HFFc6 (cell line): ENCODE measurements around the gene SPRY4. TPM values are rescaled to one million over a fixed set of nuclear protein-coding genes. Genes with fewer than 3 reads are reported as not detected.

Experiments used
- DNase-seq: peaks from one replicate; pipeline ENCODE4 v3.0.0-alpha.2; 2018
- H3K27ac Mint-ChIP-seq: 2 replicates; pipeline ENCODE4 v1.8.0; 2020; ENCODE audit warnings: mild to moderate bottlenecking, mixed read lengths
- H3K27me3 Mint-ChIP-seq: 2 replicates; pipeline ENCODE4 v1.8.0; 2021; ENCODE audit warnings: mild to moderate bottlenecking, moderate library complexity, mixed read lengths; ENCODE audit not compliant: insufficient read depth
- H3K36me3 Mint-ChIP-seq: 2 replicates; pipeline ENCODE4 v1.8.0; 2021; ENCODE audit warnings: low read depth, mixed read lengths
- H3K4me1 Mint-ChIP-seq: 2 replicates; pipeline ENCODE4 v1.8.0; 2020; ENCODE audit warnings: low read depth, mixed read lengths
- H3K4me3 Mint-ChIP-seq: 2 replicates; pipeline ENCODE4 v1.8.0; 2020; ENCODE audit warnings: mild to moderate bottlenecking, moderate library complexity, mixed read lengths
- H3K9me3 Mint-ChIP-seq: 2 replicates; pipeline ENCODE4 v1.8.0; 2020; ENCODE audit warnings: mild to moderate bottlenecking, mixed read lengths
- total RNA-seq, 6 experiments: library from RNA; stranded (reverse); fragmentation: NEBNext Ultra II Directional; extraction: Animal tissue kit (Norgen Biotek cat#: 25700); gene quantifications; 2 replicates in 1 of 6; 3 replicates in 5 of 6; pipeline ENCODE4 v1.2.3, GENCODE V29; 2021
- TF ChIP-seq, protein P1 (sequence below): fragments of 200-600 bp; sonication (generic); IDR thresholded peaks from 2 replicates; pipeline ENCODE4 v1.5.0; 2021; ENCODE audit warnings: antibody characterized with exemption, mild to moderate bottlenecking

Gene SPRY4
- total RNA-seq, 6 experiments from 2014 or later, result 26.1 to 28.9 (median 27.8) TPM

DNA sequence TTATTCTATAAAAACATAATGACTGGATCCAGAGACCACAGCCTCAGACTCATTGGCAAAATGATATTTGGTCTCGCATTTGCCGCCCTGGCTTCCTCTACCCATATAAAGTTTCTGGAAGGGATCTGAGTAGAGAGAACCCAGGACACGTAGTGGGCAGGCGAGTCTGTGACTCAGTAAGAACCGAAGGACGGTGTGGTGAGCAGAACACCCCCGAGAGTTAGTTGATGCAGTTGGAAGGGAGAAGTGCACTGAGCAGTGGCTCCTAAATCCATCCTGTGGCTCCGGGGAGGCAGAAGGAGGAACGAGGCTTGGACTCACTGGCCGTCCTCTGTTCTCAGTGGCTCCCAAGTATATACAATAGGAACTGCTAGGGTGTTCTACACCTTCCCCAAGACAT, 11.5 kb downstream of the SPRY4 start:
- peaks cover 79% of the 10 kb centered on the region for H3K4me1 Mint-ChIP-seq
- peaks cover 60% of the 10 kb centered on the region for H3K36me3 Mint-ChIP-seq
- peaks cover 4% of the 10 kb centered on the region; the same call in 1 of the 2 replicates for H3K27me3 Mint-ChIP-seq

DNA sequence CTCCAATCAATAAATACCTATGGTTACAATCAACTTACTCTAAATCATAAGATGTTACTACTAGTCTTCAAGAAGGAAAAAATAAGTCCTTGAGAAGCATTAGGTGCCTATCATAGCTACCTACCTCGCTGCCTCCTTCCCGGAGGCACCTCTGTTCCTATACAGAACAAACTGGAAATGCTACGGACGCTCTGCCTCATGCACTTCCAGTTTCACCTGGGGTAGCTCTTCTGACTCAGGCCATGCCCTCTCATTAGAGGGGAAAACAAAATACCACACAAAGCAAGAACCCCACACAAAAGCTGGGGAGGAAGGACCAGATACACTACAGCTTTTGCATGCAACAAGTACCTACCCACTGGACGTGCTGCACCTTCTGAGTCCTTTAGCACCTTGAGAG, 12.4 kb downstream of the SPRY4 start:
- Mint-ChIP-seq H3K27ac (no peak overlapping the region; the same call in 1 of the 2 replicates), H3K36me3 (peaks cover 61% of the 10 kb centered on the region), H3K4me3 (no peak overlapping the region), H3K27me3 (peaks cover 4% of the 10 kb centered on the region; the same call in 1 of the 2 replicates), H3K9me3 (no peaks in the 10 kb centered on the region), H3K4me1 (peaks cover 78% of the 10 kb centered on the region)
- DNase-seq, result no peak
- TF ChIP-seq, protein P1, sequence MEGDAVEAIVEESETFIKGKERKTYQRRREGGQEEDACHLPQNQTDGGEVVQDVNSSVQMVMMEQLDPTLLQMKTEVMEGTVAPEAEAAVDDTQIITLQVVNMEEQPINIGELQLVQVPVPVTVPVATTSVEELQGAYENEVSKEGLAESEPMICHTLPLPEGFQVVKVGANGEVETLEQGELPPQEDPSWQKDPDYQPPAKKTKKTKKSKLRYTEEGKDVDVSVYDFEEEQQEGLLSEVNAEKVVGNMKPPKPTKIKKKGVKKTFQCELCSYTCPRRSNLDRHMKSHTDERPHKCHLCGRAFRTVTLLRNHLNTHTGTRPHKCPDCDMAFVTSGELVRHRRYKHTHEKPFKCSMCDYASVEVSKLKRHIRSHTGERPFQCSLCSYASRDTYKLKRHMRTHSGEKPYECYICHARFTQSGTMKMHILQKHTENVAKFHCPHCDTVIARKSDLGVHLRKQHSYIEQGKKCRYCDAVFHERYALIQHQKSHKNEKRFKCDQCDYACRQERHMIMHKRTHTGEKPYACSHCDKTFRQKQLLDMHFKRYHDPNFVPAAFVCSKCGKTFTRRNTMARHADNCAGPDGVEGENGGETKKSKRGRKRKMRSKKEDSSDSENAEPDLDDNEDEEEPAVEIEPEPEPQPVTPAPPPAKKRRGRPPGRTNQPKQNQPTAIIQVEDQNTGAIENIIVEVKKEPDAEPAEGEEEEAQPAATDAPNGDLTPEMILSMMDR, result no peak

More for the DNA sequence above, 11.5 kb downstream of the SPRY4 start:
- Mint-ChIP-seq H3K9me3 (no peaks in the 10 kb centered on the region), H3K27ac (peak overlapping the region; percentile 43; the same call in 1 of the 2 replicates), H3K4me3 (no peak overlapping the region)
- TF ChIP-seq, protein P1, result no peak
- DNase-seq, result no peak

DNA sequence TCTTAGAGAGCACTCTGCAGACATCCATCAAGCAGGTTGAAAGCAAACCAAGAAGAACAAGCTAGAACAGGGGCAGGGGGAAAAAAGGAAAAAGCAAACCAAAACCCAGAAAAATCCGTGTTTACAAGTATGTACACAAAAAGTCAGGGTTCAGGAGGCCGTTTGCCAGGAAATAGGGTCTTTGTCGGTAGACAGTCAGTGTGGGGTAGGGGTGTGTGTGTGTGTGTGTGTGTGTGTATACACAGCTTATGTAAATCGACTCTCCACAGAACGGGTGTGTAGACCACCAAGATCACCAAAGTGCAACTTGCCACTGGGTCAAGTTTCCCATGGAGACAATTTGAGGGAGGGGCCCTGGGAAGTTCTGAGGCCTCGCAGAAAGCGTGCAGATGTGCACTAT, 13.1 kb downstream of the SPRY4 start:
- no peak overlapping the region for H3K4me3 Mint-ChIP-seq
- no peak for DNase-seq
- H3K27ac Mint-ChIP-seq, result no peak overlapping the region; the same call in 1 of the 2 replicates
- H3K4me1 Mint-ChIP-seq, result peaks cover 78% of the 10 kb centered on the region
- H3K36me3 Mint-ChIP-seq, result peaks cover 64% of the 10 kb centered on the region
- no peaks in the 10 kb centered on the region for H3K9me3 Mint-ChIP-seq
- H3K27me3 Mint-ChIP-seq, result peaks cover 4% of the 10 kb centered on the region; the same call in 1 of the 2 replicates
- TF ChIP-seq, protein P1, result no peak

DNA sequence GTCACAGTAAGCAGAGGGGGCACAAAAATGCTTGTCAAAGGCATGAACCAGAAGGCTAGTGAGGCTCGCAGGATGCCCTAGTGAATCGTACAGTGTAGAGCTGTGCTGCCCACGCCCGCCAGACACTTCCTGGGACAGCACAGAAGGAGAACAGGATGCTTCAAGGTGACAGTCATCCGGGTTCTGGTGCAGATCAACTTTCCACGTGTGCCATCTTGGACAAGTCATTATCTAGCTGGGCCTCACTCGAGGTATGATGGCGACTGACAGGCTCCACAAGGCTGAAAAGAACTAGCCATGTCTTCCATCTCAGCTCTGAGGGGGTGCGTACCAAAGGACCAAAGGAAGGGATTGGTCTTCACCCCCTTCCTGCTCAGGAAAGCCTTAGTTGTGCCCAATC, 14.0 kb downstream of the SPRY4 start:
- peaks cover 78% of the 10 kb centered on the region for H3K4me1 Mint-ChIP-seq
- TF ChIP-seq, protein P1, result no peak
- DNase-seq, result no peak
- H3K4me3 Mint-ChIP-seq, result no peak overlapping the region
- H3K9me3 Mint-ChIP-seq, result no peaks in the 10 kb centered on the region
- peaks cover 60% of the 10 kb centered on the region for H3K36me3 Mint-ChIP-seq
- H3K27ac Mint-ChIP-seq, result peak overlapping the region; percentile 56; the same call in 1 of the 2 replicates
- peaks cover 4% of the 10 kb centered on the region; the same call in 1 of the 2 replicates for H3K27me3 Mint-ChIP-seq

DNA sequence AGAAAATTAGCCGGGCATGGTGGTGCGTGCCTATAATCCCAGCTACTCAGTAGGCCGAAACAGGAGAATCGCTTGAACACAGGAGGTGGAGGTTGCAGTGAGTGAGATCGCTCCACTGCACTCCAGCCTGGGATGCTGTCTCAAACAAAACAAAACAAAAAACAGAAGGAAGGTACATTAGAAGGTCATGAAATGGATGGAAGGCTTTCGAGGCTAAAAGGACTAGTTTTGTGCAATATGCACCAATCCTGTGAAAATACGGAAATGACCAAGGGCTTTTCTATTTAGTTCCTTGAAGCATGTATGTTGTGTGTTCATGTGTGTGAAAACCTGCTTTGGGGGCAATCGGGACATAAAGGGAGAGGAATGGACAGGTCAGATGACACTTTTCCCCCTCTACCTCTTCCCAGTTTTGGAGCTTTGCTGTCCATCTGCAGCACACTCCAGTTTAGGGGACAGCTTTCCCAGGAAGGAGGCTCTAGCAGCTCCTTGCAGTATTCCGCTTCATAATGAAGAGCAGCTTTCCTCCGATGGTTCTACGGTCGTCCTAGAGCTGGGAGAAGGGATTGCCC, 15.0 kb downstream of the SPRY4 start:
- Mint-ChIP-seq H3K36me3 (peaks cover 54% of the 10 kb centered on the region), H3K4me3 (no peak overlapping the region), H3K4me1 (peaks cover 79% of the 10 kb centered on the region), H3K27me3 (peaks cover 4% of the 10 kb centered on the region; the same call in 1 of the 2 replicates), H3K27ac (peak overlapping the region; percentile 29; the same call in 1 of the 2 replicates), H3K9me3 (no peaks in the 10 kb centered on the region)
- TF ChIP-seq, protein P1, result no peak
- no peak for DNase-seq
